Fibroblast of lung (primary cell): ENCODE results near the gene SRGAP1.

Source experiments
- CTCF ChIP-seq, 2 donors: IDR thresholded peaks in 1 of 2; conservative IDR thresholded peaks in 1 of 2; 1 replicate in 1 of 2; 2 replicates in 1 of 2; pipeline ENCODE4 v1.5.1; 2011 to 2012; ENCODE audit warnings: low read length in 2 of 2, control low read depth in 1 of 2, inconsistent platforms in 1 of 2, low read depth in 1 of 2, mild to moderate bottlenecking in 1 of 2
- EZH2 ChIP-seq: IDR thresholded peaks from 2 replicates; pipeline ENCODE4 v1.5.1; 2012; ENCODE audit warnings: low read length, control low read depth, mild to moderate bottlenecking; ENCODE audit errors: missing control alignments

- TF ChIP-seq EZH2: no peak
- no peak for TF ChIP-seq CTCF (conservative IDR thresholded peaks at IDR 0.05 in 1 of 2, IDR thresholded peaks at IDR 0.05 in 1 of 2; ENCODE audit: low read depth in 1 of 2, low read length in 2 of 2)
Measured at GRCh38 chr12:63875703-63876102, 31.2 kb downstream of the SRGAP1 start.
